AG04450 (cell line): ENCODE data around the gene CTAGE9. TPM values are rescaled to one million over a fixed set of nuclear protein-coding genes. Genes with fewer than 3 reads are reported as not detected.
"Not testable (repeated sequence)": the region's sequence is repeated elsewhere in the genome, so short reads cannot be mapped to it uniquely, and the experiment has no call there.

Source experiments
- CTCF ChIA-PET: fragments of 300-600, 350-600 bp; formaldehyde crosslinking; extraction: SDS; loops from one replicate; lab custom pipeline; 2022; ENCODE audit warnings: antibody characterized with exemption, inconsistent platforms; lab: Charles Lee
- POLR2A ChIA-PET: fragments of 350-600 bp; formaldehyde crosslinking; extraction: SDS; loops from one replicate; lab custom pipeline; 2021; ENCODE audit warnings: antibody characterized with exemption, inconsistent platforms; lab: Yijun Ruan, JAX
- DNase-seq: peaks from one replicate; pipeline ENCODE4 v3.0.0-alpha.2; 2011; ENCODE audit warnings: low read depth, low spot score
- H3K27ac ChIP-seq: one replicate; pipeline ENCODE4 v1.5.1; 2012; ENCODE audit warnings: low read depth, low read length, control low read depth
- H3K27me3 ChIP-seq: one replicate; pipeline ENCODE4 v1.6.0; 2012; ENCODE audit warnings: low read length; ENCODE audit not compliant: control insufficient read depth, insufficient read depth
- H3K4me3 ChIP-seq: 2 replicates; pipeline ENCODE4 v1.5.1; 2011; ENCODE audit warnings: mild to moderate bottlenecking, low read depth, low read length, control low read depth
- H3K9me3 ChIP-seq: 2 replicates; pipeline ENCODE4 v1.5.1; 2012; ENCODE audit warnings: low read length; ENCODE audit not compliant: control insufficient read depth, insufficient read depth
- CTCF ChIP-seq: IDR thresholded peaks from 2 replicates; pipeline ENCODE4 v1.5.1; 2011; ENCODE audit warnings: low read depth, low read length, control low read depth, inconsistent platforms
- polyA plus RNA-seq: library from polyadenylated mRNA; depleted of rRNA; stranded (reverse); fragments of >200 nt; gene quantifications from 2 replicates; pipeline ENCODE4 v1.2.3, GENCODE V29; 2011

The CTAGE9 gene
- polyA plus RNA-seq, 1 experiment = not detected

DNA sequence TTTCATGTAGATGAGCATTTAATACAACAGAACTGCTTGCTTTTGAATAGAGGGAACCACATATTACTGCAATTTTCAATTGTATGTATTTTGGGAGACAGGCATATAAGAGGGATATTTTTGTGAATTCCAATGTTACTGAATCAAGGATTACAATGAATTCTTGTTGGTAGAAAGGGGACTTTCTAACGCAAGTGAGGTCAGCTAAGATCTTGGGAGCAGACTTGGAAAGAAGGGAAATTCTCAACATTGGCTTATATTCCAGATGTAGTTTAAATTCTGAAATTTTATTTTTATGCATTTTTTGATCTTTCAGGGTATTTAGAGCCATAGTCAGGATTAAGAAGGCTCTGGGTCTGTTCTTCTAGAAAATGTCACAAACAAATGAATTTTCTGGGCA is 43.3 kb upstream of the CTAGE9 start:
- Histone ChIP-seq H3K27ac (peak overlapping the region; percentile 62), H3K4me3 (no peak overlapping the region), H3K27me3 (no peaks in the 10 kb centered on the region), H3K9me3 (no peaks in the 10 kb centered on the region)
- no peak for TF ChIP-seq CTCF
- ChIA-PET POLR2A (interaction anchor here (0.6 kb wide), 1 partner anchor 29 kb away, joined by 3 read pairs; no protein-coding TSS in a partner anchor), CTCF (no interaction called here)
- DNase-seq = peak; percentile 38

DNA sequence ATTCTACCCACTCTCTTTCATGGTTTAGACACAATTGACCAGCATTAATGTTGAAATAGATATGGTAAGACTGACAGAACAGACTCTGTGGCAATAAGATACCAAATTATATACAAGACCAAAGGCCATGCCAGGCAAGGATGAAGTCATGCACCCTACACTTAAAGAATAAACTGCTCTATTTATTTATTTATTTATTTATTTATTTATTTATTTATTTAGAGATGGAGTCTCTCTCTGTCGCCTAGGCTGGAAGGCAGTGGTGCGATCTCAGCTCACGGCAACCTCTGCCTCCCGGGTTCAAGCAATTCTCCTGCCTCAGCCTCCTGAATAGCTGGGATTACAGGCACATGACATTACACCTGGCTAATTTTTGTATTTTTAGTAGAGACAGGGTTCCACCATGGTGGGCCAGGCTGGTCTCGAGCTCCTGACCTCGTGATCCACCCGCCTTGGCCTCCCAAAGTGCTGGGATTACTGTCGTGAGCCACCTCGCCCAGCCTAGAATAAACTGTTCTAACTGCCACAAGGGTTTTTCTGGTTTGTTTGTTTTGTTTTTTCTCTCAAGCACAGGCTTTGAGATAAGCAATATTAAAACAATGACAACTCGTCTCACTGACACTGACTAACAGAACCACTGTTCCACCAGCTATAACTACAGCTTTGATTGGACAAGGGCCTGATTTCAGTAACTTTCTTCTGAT is 40.3 kb upstream of the CTAGE9 start:
- H3K27ac ChIP-seq, POLR2A ChIA-PET, DNase-seq, H3K27me3 ChIP-seq, H3K9me3 ChIP-seq, H3K4me3 ChIP-seq, CTCF ChIA-PET: not testable (repeated sequence)

- POLR2A ChIA-PET = no interaction called here
- CTCF ChIA-PET = no interaction called here
These were observed 38.2 kb upstream of the CTAGE9 start for GRCh38 chr6:131749023-131749422.

GRCh38 chr6:131747821-131748353 is 37.1 kb upstream of the CTAGE9 start:
- Histone ChIP-seq H3K27ac (no peak overlapping the region), H3K4me3 (no peak overlapping the region), H3K9me3 (no peaks in the 10 kb centered on the region), H3K27me3 (no peaks in the 10 kb centered on the region)
- CTCF ChIA-PET = no interaction called here
- no peak for TF ChIP-seq CTCF
- no peak for DNase-seq
- POLR2A ChIA-PET = no interaction called here

More at GRCh38 chr6:131749023-131749422, 38.2 kb upstream of the CTAGE9 start:
- no peak for DNase-seq
- TF ChIP-seq CTCF = no peak
- Histone ChIP-seq H3K27ac (no peak overlapping the region), H3K9me3 (no peaks in the 10 kb centered on the region), H3K4me3 (no peak overlapping the region), H3K27me3 (no peaks in the 10 kb centered on the region)

DNA sequence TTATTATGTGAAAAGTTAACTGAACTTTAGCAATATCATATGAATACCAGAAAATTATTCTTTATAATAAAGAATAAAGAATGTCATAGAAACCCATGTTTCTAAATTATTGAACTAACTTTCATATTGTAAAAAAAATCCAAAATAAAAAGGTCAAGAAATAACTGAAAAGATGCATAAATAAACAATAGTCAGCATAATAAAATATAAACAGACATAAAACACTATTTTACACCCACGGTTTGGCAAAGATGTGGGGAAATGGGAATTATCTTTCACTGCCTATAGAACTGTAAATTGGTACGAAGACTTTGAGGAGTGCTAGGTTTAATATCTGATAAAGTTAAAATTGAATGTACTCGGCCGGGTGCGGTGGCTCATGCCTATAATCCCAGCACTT is 34.7 kb upstream of the CTAGE9 start:
- no peak for TF ChIP-seq CTCF
- Histone ChIP-seq H3K9me3 (no peaks in the 10 kb centered on the region), H3K27ac (no peak overlapping the region), H3K4me3 (no peak overlapping the region), H3K27me3 (no peaks in the 10 kb centered on the region)
- DNase-seq = no peak
- ChIA-PET POLR2A (no interaction called here), CTCF (interaction anchor here (0.6 to 1.1 kb wide), 2 partner anchors 18 to 50 kb away, joined by 3 to 4 read pairs; no protein-coding TSS in a partner anchor)
